Measurements from ENCODE around the gene HBD. TPM values are rescaled to one million over a fixed set of nuclear protein-coding genes. Genes with fewer than 3 reads are reported as not detected.

HBD gene
- total RNA-seq, 1 experiment from 2014 or later: not detected

DNA sequence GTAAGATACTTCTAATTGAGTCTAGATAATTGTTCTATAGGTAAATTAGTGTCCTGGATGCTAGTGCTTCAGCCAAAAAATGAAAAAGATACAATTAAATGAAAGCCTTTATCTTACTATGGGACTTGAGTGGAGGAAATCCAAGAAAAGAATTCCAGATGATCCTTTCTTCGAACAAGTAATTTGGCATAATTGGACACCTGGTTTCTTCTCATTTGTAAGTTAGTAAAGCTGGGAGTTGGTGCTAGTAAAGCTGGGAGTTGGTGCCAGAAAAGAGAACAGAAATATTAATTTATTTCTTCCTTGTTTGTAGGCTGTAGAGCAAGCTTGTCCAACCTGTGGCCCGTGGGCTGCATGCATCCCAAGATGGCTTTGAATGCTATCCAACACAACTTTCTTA is 46.1 kb downstream of the HBD start:
- DNase-seq (ENCODE audit: low spot score): no peak

Other genes starting within 250 kb of the HBD start
- gene OR51L1, start 239.6 kb downstream of the HBD start, total RNA-seq (2014; rRNA removed; shearing (Covaris generic)): not detected in 2 replicates
- gene OR52J3, start 188.0 kb downstream of the HBD start, total RNA-seq (2014; rRNA removed; shearing (Covaris generic)): not detected in 2 replicates
- gene OR52E2, start 174.9 kb downstream of the HBD start, total RNA-seq (2014; rRNA removed; shearing (Covaris generic)): not detected in 2 replicates
- gene OR52E1, start 164.9 kb downstream of the HBD start, total RNA-seq (2014; rRNA removed; shearing (Covaris generic)): not detected in 2 replicates
- gene OR52A5, start 96.1 kb downstream of the HBD start, total RNA-seq (2014; rRNA removed; shearing (Covaris generic)): not detected in 2 replicates
- not detected in 2 replicates for gene OR52A1, start 79.7 kb downstream of the HBD start, total RNA-seq (2014; rRNA removed; shearing (Covaris generic))
- not detected in 2 replicates for gene OR51V1, start 33.8 kb downstream of the HBD start, total RNA-seq (2014; rRNA removed; shearing (Covaris generic))
- not detected in 2 replicates for gene HBB, start 7.4 kb downstream of the HBD start, total RNA-seq (2014; rRNA removed; shearing (Covaris generic))
- gene HBG1, start 15.4 kb upstream of the HBD start, total RNA-seq (2014; rRNA removed; shearing (Covaris generic)): not detected in 2 replicates
- gene HBG2, start 20.3 kb upstream of the HBD start, total RNA-seq (2014; rRNA removed; shearing (Covaris generic)): not detected in 2 replicates
- gene HBE1, start 35.5 kb upstream of the HBD start, total RNA-seq (2014; rRNA removed; shearing (Covaris generic)): not detected in 2 replicates
- gene OR51B4, start 67.5 kb upstream of the HBD start, total RNA-seq (2014; rRNA removed; shearing (Covaris generic)): not detected in 2 replicates
- gene OR51B2, start 89.8 kb upstream of the HBD start, total RNA-seq (2014; rRNA removed; shearing (Covaris generic)): not detected in 2 replicates
- gene OR51B5, start 109.0 kb upstream of the HBD start, total RNA-seq (2014; rRNA removed; shearing (Covaris generic)): not detected in 2 replicates
- not detected in 2 replicates for gene OR51B6, start 117.0 kb upstream of the HBD start, total RNA-seq (2014; rRNA removed; shearing (Covaris generic))
- not detected in 2 replicates for gene OR51M1, start 149.3 kb upstream of the HBD start, total RNA-seq (2014; rRNA removed; shearing (Covaris generic))
- gene OR51Q1, start 187.6 kb upstream of the HBD start, total RNA-seq (2014; rRNA removed; shearing (Covaris generic)): not detected in 2 replicates
- gene OR51I1, start 207.0 kb upstream of the HBD start, total RNA-seq (2014; rRNA removed; shearing (Covaris generic)): not detected in 2 replicates
- gene OR51I2, start 214.8 kb upstream of the HBD start, total RNA-seq (2014; rRNA removed; shearing (Covaris generic)): not detected in 2 replicates

All from HT-29 (cell line).